Coronary artery (tissue), 2 donors: ENCODE data around the gene RAPGEF5.

Experiments used
- DNase-seq: peaks from one replicate; pipeline ENCODE4 v3.0.0-alpha.2; 2017; ENCODE audit warnings: low spot score
- H3K27ac ChIP-seq, 2 donors: fragments of 200-600 bp; sonication (generic); one replicate each; pipeline ENCODE4 v1.5.1; 2016 to 2019
- H3K4me3 ChIP-seq: fragments of 200-600 bp; sonication (generic); 2 replicates; pipeline ENCODE4 v1.5.1; 2016; ENCODE audit warnings: mild to moderate bottlenecking, moderate library complexity
- CTCF ChIP-seq: fragments of 200-600 bp; sonication (generic); IDR thresholded peaks from one replicate; pipeline ENCODE4 v1.5.1; 2019; ENCODE audit warnings: antibody characterized with exemption

Gene RAPGEF5

DNA sequence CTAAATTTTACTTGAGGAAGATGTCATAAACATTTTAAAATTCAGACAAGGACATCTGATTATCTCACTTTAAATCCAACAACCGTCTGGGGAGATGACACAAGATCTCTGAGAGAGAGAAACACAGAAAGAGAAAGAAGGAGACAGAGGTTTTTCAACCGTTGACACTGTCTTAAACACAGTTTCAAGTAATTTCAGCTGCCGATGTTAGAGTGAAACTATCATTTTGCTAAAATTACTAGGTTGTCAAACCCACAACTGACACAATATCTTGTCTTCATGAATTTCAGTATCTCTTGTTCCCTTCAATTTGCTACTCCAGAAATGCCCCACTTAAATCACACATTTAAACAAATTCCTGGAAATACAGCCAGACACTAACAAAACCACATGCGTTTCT is 174.8 kb downstream of the RAPGEF5 start:
- no peak for DNase-seq
- no peak for TF ChIP-seq CTCF
- H3K27ac ChIP-seq: no peak overlapping the region
- no peak overlapping the region for H3K4me3 ChIP-seq

DNA sequence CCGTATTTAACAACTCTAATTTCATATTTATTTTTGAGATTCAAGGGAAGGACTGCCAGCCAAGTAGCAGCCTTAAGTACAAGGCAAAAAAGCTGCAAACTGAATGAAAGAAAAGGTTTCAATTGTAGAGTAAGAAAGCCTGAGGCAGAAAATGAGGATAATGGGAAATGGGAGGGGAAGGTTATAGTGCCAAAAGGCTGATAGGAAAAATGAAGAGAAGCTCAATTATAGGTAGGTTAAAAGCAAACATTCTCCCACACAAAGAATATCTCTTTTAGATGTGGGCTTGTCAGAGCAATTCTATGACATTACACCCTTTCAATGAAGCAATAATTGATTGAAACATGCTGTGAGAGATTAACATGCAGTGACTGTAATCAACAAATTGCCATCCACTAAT is 175.3 kb downstream of the RAPGEF5 start:
- Histone ChIP-seq H3K4me3 (no peak overlapping the region), H3K27ac (no peak overlapping the region)
- DNase-seq: no peak
- TF ChIP-seq CTCF: no peak

GRCh38 chr7:22179442-22179879 is 177.5 kb downstream of the RAPGEF5 start:
- no peak for TF ChIP-seq CTCF
- DNase-seq: no peak
- Histone ChIP-seq H3K4me3 (no peak overlapping the region), H3K27ac (no peak overlapping the region)

DNA sequence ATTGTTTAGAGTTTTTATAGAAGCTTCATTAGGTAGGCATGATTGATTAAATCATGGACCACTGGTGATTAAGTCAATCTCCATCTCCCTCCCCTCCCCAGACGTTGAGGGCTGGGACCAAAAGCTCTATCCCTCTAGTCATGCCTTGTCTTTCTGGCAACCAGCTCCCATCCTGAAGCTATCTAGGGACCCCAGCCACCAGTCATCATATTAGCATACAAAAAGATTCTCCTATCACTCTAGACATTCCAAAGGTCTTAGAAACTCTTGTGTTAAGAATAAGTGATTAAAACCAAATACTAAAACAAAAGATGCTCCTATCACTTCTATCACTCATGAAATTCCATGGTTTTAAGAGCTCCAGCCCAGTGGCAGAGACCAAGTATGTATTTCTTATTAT is 178.2 kb downstream of the RAPGEF5 start:
- DNase-seq: no peak
- no peak overlapping the region for H3K27ac ChIP-seq
- no peak overlapping the region for H3K4me3 ChIP-seq
- no peak for TF ChIP-seq CTCF

DNA sequence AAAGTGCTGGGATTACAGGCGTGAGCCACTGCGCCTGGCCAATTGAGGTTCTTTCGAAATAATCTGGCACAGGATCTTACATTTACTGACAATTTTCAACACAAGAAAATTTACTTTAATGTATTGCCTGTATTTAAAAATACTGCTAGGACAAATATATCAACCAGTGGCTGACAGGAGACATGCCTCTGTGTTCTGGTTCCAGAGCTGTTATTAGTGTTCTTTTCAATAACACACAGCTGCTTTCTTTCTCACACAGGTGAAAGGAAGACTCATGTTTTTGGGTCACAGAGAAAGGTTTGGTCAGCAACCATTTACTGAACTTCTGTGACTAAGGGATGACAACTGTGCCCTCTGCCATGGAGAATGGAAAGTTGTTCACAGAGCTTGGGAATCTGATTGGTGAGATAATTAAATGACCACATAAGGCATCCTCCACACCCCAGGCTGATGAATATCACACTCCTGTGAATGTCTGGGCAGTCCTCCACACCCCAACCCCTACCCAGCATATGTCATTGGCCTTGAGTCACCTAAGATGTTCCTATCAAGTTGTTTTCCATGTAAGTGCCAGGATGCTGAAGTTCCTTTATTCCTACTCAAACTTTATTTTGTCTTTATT is 180.1 kb downstream of the RAPGEF5 start:
- no peak for DNase-seq
- TF ChIP-seq CTCF: no peak
- Histone ChIP-seq H3K27ac (no peak overlapping the region), H3K4me3 (no peak overlapping the region)

DNA sequence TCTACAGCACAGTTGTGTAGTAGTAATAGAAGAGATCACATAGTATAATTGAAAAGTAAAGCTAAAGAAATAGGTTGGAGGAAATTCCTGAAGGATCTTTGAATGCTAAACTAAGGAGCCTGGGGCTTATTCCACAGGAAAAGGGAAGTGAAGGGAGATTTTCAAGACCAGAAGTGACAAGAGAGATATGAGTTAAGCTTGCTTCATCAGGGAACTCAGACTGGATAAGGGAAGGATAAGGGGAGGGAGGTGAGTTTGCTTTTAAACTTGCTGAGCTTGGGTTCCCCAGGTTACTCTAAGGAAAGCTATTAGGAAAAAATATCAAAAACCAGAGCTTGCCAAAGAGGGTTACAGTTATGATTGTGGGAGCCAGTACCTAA is 182.4 kb downstream of the RAPGEF5 start:
- no peak for DNase-seq
- no peak overlapping the region for H3K27ac ChIP-seq
- no peak overlapping the region for H3K4me3 ChIP-seq
- no peak for TF ChIP-seq CTCF

GRCh38 chr7:22173685-22174573 is 183.0 kb downstream of the RAPGEF5 start:
- Histone ChIP-seq H3K4me3 (no peak overlapping the region), H3K27ac (no peak overlapping the region)
- no peak for TF ChIP-seq CTCF
- DNase-seq: no peak
